Heart left ventricle (tissue), 16 donors: ENCODE results near the gene MTCH1. TPM values are rescaled to one million over a fixed set of nuclear protein-coding genes. Genes with fewer than 3 reads are reported as not detected.
A peak's percentile ranks its signal among the peaks of the same experiment; 100 is the strongest.

Experiments
- ATAC-seq, 4 donors: fragments of 200-7000 bp; cut with Tn5 transposase; one replicate each; pipeline ENCODE4 v1.9.1; 2020 to 2022; ENCODE audit warnings: moderate library complexity in 4 of 4, mild to moderate bottlenecking in 3 of 4, moderate number of reproducible peaks in 1 of 4
- DNase-seq, 5 donors: peaks; one replicate each; pipeline ENCODE4 v3.0.0-alpha.2; 2020
- H3K27ac ChIP-seq, 12 donors: fragments of 200-600 bp; sonication (generic) in 4 of 12; one replicate each; pipeline versions ENCODE4 v1.5.0 to v1.8.0; 2016 to 2022; ENCODE audit warnings: mild to moderate bottlenecking in 2 of 12
- H3K27me3 ChIP-seq, 9 donors: fragments of 200-600 bp; sonication (generic) in 2 of 9; one replicate each; pipeline versions ENCODE4 v1.5.1 to v1.8.0; 2016 to 2022; ENCODE audit warnings: mild to moderate bottlenecking in 3 of 9
- H3K36me3 ChIP-seq, 9 donors: fragments of 200-600 bp; sonication (generic) in 2 of 9; one replicate each; pipeline versions ENCODE4 v1.5.0 to v1.8.0; 2018 to 2022; ENCODE audit warnings: mild to moderate bottlenecking in 2 of 9
- H3K4me1 ChIP-seq, 12 donors: fragments of 200-600 bp; sonication (generic) in 4 of 12; one replicate each; pipeline versions ENCODE4 v1.5.0 to v1.8.0; 2016 to 2022; ENCODE audit warnings: mild to moderate bottlenecking in 3 of 12
- H3K4me3 ChIP-seq, 12 donors: fragments of 200-600 bp; sonication (generic) in 4 of 12; one replicate each; pipeline versions ENCODE4 v1.5.0 to v1.8.0; 2017 to 2022; ENCODE audit warnings: mild to moderate bottlenecking in 9 of 12, moderate library complexity in 4 of 12
- H3K9me3 ChIP-seq, 12 donors: fragments of 200-600 bp; sonication (generic) in 4 of 12; one replicate each; pipeline versions ENCODE4 v1.5.0 to v1.8.0; 2016 to 2022; ENCODE audit warnings: mild to moderate bottlenecking in 1 of 12
- POLR2A ChIP-seq, 2 donors: fragments of 450-650 bp; IDR thresholded peaks; one replicate each; pipeline ENCODE4 v1.6.1; 2017; ENCODE audit warnings: antibody characterized with exemption in 2 of 2, mild to moderate bottlenecking in 2 of 2, moderate library complexity in 2 of 2
- WGBS, 4 donors: extraction: QIAGEN DNeasy Blood & Tissue Kit in 2 of 4; methylation state at CpG; one replicate each; pipeline versions ENCODE4 v1.1.5 to v1.1.7; 2013 to 2018; 5-methylcytosine and 5-hydroxymethylcytosine counted together
- intact Hi-C, 10 donors: fragments of 100-400 bp; cut with DNase I; formaldehyde crosslinking; loops; one replicate each; pipeline versions ENCODE4 v1.11.1 to v1.14.2; 2022
- polyA plus RNA-seq, 2 donors: library from polyadenylated mRNA; stranded (reverse); fragments of 200-250 nt; gene quantifications; one replicate each; pipeline ENCODE4 v1.2.3, GENCODE V29; 2013
- total RNA-seq, 9 donors: library from RNA; depleted of rRNA in 2 of 9; stranded (reverse); fragments of >200 nt in 2 of 9; fragmentation: NEBNext Ultra II Directional in 3 of 9; extraction: Animal tissue kit (Norgen Biotek cat#: 25700) in 3 of 9; gene quantifications; one replicate each; pipeline versions ENCODE4 v1.1.0 to v1.2.4, GENCODE V29; 2016 to 2023
- TF ChIP-seq, protein P1 (sequence below), 12 donors: fragments of 200-600 bp; sonication (generic) in 4 of 12; IDR thresholded peaks; one replicate each; pipeline versions ENCODE4 v1.5.0 to v1.8.0; 2018 to 2022; ENCODE audit warnings: antibody characterized with exemption in 12 of 12, mild to moderate bottlenecking in 5 of 12
- donor health status: ischemic (EF 13 %, LVEDD 7.1; RV severe dilation, severe dysfunction).
- donor health status: healthy with polysubstance abuse.
- donor health status: DM: no; HTN: yes; CAD: no.
- donor health status: DM: no; HTN: no; CAD: no.
- donor health status: ischemic (EF 25% LVEDD 6.9; RV normal size, moderate dysfunction).
- donor health status: ischemic (EF 25% LVEDD 5.7; RV mildly dilated, moderate dysfunction).
- donor health status: healthy.
- donor health status: DM: yes; HTN: yes; CAD: no.
- donor health status: ischemic (EF 35%, LVEDD 5.7; RV mildly dilated, moderate dysfunction).
- donor health status: nonischemic (EF 11% LVEDD 7.7; RV severe dilation, severe dysfunction).
- donor health status: DM: yes; HTN: yes; CAD: no.
- donor health status: PGD.
- donor health status: ischemic (EF 29% LVEDD 5.4; RV normal size, mild dysfunction).
- donor health status: nonischemic (EF 23%, LVEDD 6.1; RV moderate dilation, normal function).

Gene MTCH1
- total and polyA plus RNA-seq, 11 donors, result 104 to 367 (median 193) TPM

DNA sequence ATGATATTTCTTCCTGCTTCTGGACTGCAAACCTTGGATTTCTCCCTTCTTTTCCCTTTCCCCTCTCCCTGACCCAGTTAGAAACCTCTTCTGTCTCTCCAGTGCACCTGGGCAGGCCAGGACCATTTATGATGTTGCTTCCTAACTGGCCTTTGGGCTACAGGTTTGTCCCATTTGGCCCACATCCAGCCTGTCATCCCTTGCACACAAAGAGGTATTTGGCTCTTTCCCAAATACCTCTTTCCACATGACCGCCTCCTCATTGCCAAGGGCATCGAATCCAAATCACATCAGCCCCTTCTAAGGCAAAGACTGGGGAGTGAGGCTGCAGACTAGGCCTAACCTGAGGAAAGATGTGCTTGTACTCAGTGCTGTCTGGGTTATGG, 33.1 kb upstream of the MTCH1 start:
- H3K27ac ChIP-seq, result peak overlapping the region in 9 of 12 donors; percentile 6 to 48 (median 28)
- DNase-seq (no peak), ATAC-seq (peak in 1 of 4 donors; percentile 25)
- intact Hi-C loops, result loop anchor here (1.0 to 10.0 kb wide), 14 partner anchors 32 to 254 kb away; partner anchors contain the start of genes C6orf89 (in 5 of the 10), PIM1 (in 2 of the 10) and MTCH1 (in 1 of the 10)
- TF ChIP-seq, protein P1, sequence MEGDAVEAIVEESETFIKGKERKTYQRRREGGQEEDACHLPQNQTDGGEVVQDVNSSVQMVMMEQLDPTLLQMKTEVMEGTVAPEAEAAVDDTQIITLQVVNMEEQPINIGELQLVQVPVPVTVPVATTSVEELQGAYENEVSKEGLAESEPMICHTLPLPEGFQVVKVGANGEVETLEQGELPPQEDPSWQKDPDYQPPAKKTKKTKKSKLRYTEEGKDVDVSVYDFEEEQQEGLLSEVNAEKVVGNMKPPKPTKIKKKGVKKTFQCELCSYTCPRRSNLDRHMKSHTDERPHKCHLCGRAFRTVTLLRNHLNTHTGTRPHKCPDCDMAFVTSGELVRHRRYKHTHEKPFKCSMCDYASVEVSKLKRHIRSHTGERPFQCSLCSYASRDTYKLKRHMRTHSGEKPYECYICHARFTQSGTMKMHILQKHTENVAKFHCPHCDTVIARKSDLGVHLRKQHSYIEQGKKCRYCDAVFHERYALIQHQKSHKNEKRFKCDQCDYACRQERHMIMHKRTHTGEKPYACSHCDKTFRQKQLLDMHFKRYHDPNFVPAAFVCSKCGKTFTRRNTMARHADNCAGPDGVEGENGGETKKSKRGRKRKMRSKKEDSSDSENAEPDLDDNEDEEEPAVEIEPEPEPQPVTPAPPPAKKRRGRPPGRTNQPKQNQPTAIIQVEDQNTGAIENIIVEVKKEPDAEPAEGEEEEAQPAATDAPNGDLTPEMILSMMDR (IDR thresholded peaks at IDR 0.05), result no peak
- TF ChIP-seq POLR2A (IDR thresholded peaks at IDR 0.05), result no peak
- no peaks in the 10 kb centered on the region for H3K27me3 ChIP-seq
- 25 to 32% (median 29%) methylated on average over 2 of the region's 2 CpGs for WGBS, 4 donors
- no peaks in the 10 kb centered on the region for H3K9me3 ChIP-seq
- peaks cover 0 to 25% (median 14%) of the 10 kb centered on the region in 12 donors for H3K4me1 ChIP-seq
- no peak overlapping the region for H3K4me3 ChIP-seq
- H3K36me3 ChIP-seq, result peaks cover 0 to 61% (median 0%) of the 10 kb centered on the region in 9 donors

DNA sequence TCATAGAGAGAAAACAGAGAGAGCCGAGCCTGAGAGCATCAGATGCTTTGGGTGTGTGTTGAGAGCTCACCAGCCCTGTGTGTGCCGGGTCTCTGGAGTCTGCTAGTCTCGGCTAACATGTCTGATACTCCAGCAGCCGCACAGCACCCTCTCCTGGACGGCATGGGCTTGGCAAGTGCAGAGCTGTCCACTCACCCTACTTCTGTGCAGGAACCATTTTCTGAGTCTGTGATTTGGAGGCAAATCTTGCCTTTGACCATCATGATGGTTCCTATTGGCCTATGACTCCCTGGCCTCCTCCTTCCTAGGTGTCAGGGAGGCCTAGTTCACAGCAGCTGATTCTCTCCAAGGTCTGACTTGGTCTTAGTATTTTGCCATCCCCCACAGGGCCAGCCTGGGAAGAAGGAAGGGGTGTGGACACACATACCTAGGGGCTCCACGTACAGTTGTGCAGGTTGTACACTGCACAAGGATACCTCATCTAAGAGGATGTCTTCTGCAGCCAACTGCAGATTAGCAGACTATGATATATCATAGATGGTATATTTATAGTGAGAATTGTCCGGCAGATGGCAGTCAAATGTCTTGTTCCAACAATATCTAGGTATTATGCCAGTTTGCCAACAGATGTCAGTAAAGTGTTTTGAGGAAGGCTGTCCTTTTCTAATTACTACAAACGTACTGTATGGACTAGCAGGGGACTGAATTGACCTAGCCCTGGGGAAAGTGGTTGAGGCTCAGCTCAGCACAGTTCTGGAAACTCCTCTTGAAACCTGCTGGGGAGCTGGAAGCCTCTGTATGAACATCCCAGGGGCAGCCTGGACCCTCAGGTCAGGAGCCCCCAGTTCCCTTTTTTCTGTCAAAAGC, 32.4 kb upstream of the MTCH1 start:
- no peaks in the 10 kb centered on the region for H3K27me3 ChIP-seq
- intact Hi-C loops, result loop anchor here (1.0 to 10.0 kb wide), 18 partner anchors 20 to 254 kb away; partner anchors contain the start of genes C6orf89 (in 7 of the 10), PIM1 (in 2 of the 10) and MTCH1 (in 1 of the 10)
- 3 to 4% (median 4%) methylated on average over 8 of the region's 8 CpGs for WGBS, 4 donors

DNA sequence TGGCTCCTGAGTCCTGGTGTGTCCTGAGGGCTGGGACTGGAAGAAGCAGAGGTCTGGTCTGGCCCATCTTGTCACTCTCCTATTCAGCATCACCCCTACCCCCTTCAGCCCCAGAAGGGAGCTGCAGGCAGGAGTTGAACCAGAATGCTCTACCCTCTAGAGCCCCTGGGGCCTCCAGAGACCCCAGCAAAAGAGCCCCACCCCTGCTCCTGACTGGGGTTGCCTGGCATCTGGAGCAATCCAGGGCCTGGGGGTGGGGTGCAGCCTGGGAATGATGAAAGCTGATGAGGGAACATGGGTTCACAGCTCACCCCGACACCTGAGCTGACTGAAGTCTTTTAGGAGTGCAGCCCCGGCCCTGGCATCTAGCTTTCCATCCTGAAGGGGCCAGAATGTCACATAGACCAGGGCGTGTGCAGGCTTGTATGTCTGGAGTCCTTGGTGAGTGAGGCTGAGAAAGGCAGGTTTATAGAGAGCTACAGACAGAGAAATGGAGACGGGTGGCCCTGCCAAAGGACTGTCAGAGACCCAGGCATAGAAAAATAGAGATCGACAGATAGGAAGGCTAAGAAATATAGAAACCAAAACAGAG, 31.7 kb upstream of the MTCH1 start:
- H3K27ac ChIP-seq, result peak overlapping the region in 6 of 12 donors; percentile 6 to 66 (median 36)
- ATAC-seq (peak in 2 of 4 donors; percentile 1 to 2), DNase-seq (no peak)
- intact Hi-C loops, result loop anchor here (1.0 to 10.0 kb wide), 18 partner anchors 19 to 253 kb away; partner anchors contain the start of genes C6orf89 (in 7 of the 10), PIM1 (in 2 of the 10) and MTCH1 (in 1 of the 10)
- peaks cover 0 to 62% (median 0%) of the 10 kb centered on the region in 9 donors for H3K36me3 ChIP-seq
- no peaks in the 10 kb centered on the region for H3K9me3 ChIP-seq
- H3K27me3 ChIP-seq, result no peaks in the 10 kb centered on the region
- 52 to 61% (median 59%) methylated on average over 5 of the region's 5 CpGs for WGBS, 4 donors
- peaks cover 0 to 25% (median 14%) of the 10 kb centered on the region in 12 donors for H3K4me1 ChIP-seq
- TF ChIP-seq POLR2A (IDR thresholded peaks at IDR 0.05), result no peak
- TF ChIP-seq, protein P1 (IDR thresholded peaks at IDR 0.05), result no peak
- no peak overlapping the region for H3K4me3 ChIP-seq

More for the DNA sequence above, 32.4 kb upstream of the MTCH1 start:
- Histone ChIP-seq H3K4me3 (no peak overlapping the region), H3K27ac (peak overlapping the region in 9 of 12 donors; percentile 6 to 66 (median 34)), H3K36me3 (peaks cover 0 to 61% (median 0%) of the 10 kb centered on the region in 9 donors), H3K4me1 (peaks cover 0 to 25% (median 14%) of the 10 kb centered on the region in 12 donors), H3K9me3 (no peaks in the 10 kb centered on the region)
- peak; percentile 89 to 93 (median 92) for DNase-seq
- TF ChIP-seq, protein P1 (IDR thresholded peaks at IDR 0.05), result peak; percentile 72 to 89 (median 78)
- no peak for TF ChIP-seq POLR2A (IDR thresholded peaks at IDR 0.05)
- peak; percentile 93 to 97 (median 96) for ATAC-seq
